H9 (cell line): ENCODE data around the gene NOL11. TPM values are rescaled to one million over a fixed set of nuclear protein-coding genes. Genes with fewer than 3 reads are reported as not detected.
A peak's percentile ranks its signal among the peaks of the same experiment; 100 is the strongest.

ENCODE experiments used
- DNase-seq: peaks from one replicate; pipeline ENCODE4 v3.0.0-alpha.2; 2017
- H2AFZ ChIP-seq: one replicate; pipeline ENCODE4 v1.6.1; 2013; ENCODE audit warnings: mild to moderate bottlenecking, low read length, control low read depth, moderate library complexity
- H2AK5ac ChIP-seq: 2 replicates; pipeline ENCODE4 v1.6.1; 2013; ENCODE audit warnings: low read length, control low read depth, mixed read lengths; ENCODE audit not compliant: insufficient read length
- H2BK120ac ChIP-seq: one replicate; pipeline ENCODE4 v1.6.1; 2013; ENCODE audit warnings: low read depth, mild to moderate bottlenecking, low read length, control low read depth, inconsistent platforms; ENCODE audit not compliant: poor library complexity, severe bottlenecking
- H2BK12ac ChIP-seq: 2 replicates; pipeline ENCODE4 v1.6.1; 2013; ENCODE audit warnings: low read length, control low read depth, mixed read lengths, low read depth; ENCODE audit not compliant: insufficient read length
- H2BK15ac ChIP-seq: 2 replicates; pipeline ENCODE4 v1.6.1; 2013; ENCODE audit warnings: low read depth, low read length, control low read depth
- H2BK20ac ChIP-seq: one replicate; pipeline ENCODE4 v1.6.1; 2013; ENCODE audit warnings: low read depth, mild to moderate bottlenecking, low read length, control low read depth, inconsistent platforms; ENCODE audit not compliant: poor library complexity, severe bottlenecking
- H2BK5ac ChIP-seq: 2 replicates; pipeline ENCODE4 v1.6.1; 2013; ENCODE audit warnings: low read length, control low read depth, mixed read lengths; ENCODE audit not compliant: insufficient read length
- H3K14ac ChIP-seq: 2 replicates; pipeline ENCODE4 v1.6.1; 2013; ENCODE audit warnings: low read length, control low read depth; ENCODE audit not compliant: insufficient read depth
- H3K18ac ChIP-seq: 2 replicates; pipeline ENCODE4 v1.6.1; 2013; ENCODE audit warnings: low read depth, mild to moderate bottlenecking, mixed read lengths, low read length, control low read depth; ENCODE audit not compliant: insufficient read length
- H3K23ac ChIP-seq: 2 replicates; pipeline ENCODE4 v1.6.1; 2013; ENCODE audit warnings: low read length, control low read depth, mixed read lengths, low read depth; ENCODE audit not compliant: insufficient read length
- H3K23me2 ChIP-seq: 2 replicates; pipeline ENCODE4 v1.6.1; 2013; ENCODE audit warnings: low read depth, mild to moderate bottlenecking, mixed read lengths, low read length, control low read depth; ENCODE audit not compliant: insufficient read length, poor library complexity, severe bottlenecking
- H3K27ac ChIP-seq: 2 replicates; pipeline ENCODE4 v1.5.1; 2013; ENCODE audit warnings: low read length, control low read depth, mixed read lengths, low read depth; ENCODE audit not compliant: insufficient read length
- H3K27me3 ChIP-seq: 2 replicates; pipeline ENCODE4 v1.6.1; 2013; ENCODE audit warnings: low read length, control low read depth, inconsistent platforms; ENCODE audit not compliant: insufficient read depth
- H3K4ac ChIP-seq: 2 replicates; pipeline ENCODE4 v1.6.1; 2013; ENCODE audit warnings: low read depth, mild to moderate bottlenecking, control low read depth, inconsistent platforms, low read length, moderate library complexity
- H3K4me1 ChIP-seq: 2 replicates; pipeline ENCODE4 v1.6.1; 2013; ENCODE audit warnings: low read length, control low read depth, inconsistent platforms; ENCODE audit not compliant: insufficient read depth
- H3K4me2 ChIP-seq: 2 replicates; pipeline ENCODE4 v1.6.1; 2013; ENCODE audit warnings: low read length, control low read depth, mixed read lengths; ENCODE audit not compliant: insufficient read length, insufficient read depth
- H3K56ac ChIP-seq: 2 replicates; pipeline ENCODE4 v1.6.1; 2013; ENCODE audit warnings: low read depth, mild to moderate bottlenecking, mixed read lengths, low read length, control low read depth; ENCODE audit not compliant: insufficient read length
- H3K79me1 ChIP-seq: 2 replicates; pipeline ENCODE4 v1.6.1; 2013; ENCODE audit warnings: low read depth, mild to moderate bottlenecking, moderate library complexity, low read length, control low read depth, inconsistent platforms; ENCODE audit not compliant: insufficient read depth, poor library complexity, severe bottlenecking
- H3K79me2 ChIP-seq: 2 replicates; pipeline ENCODE4 v1.6.1; 2013; ENCODE audit warnings: low read length, control low read depth, inconsistent platforms; ENCODE audit not compliant: insufficient read depth
- H3K9ac ChIP-seq: 2 replicates; pipeline ENCODE4 v1.6.1; 2013; ENCODE audit warnings: low read length, control low read depth, mixed read lengths; ENCODE audit not compliant: insufficient read length; ENCODE audit errors: extremely low read depth
- H3K9me3 ChIP-seq: one replicate; pipeline ENCODE4 v1.6.1; 2013; ENCODE audit warnings: low read depth, low read length, inconsistent platforms; ENCODE audit not compliant: control insufficient read depth
- H3T11ph ChIP-seq: one replicate; pipeline ENCODE4 v1.6.1; 2013; ENCODE audit warnings: mild to moderate bottlenecking, low read length, control low read depth, inconsistent platforms
- H4K20me1 ChIP-seq: one replicate; pipeline ENCODE4 v1.6.1; 2013; ENCODE audit not compliant: control insufficient read depth, insufficient read length, insufficient read depth
- H4K5ac ChIP-seq: 2 replicates; pipeline ENCODE4 v1.6.1; 2013; ENCODE audit warnings: low read depth, mild to moderate bottlenecking, mixed read lengths, low read length, control low read depth; ENCODE audit not compliant: insufficient read length
- H4K8ac ChIP-seq: replicated peaks from 2 replicates; pipeline ENCODE4 v1.6.1; 2013; ENCODE audit warnings: low read length, control low read depth, mixed read lengths, low read depth; ENCODE audit not compliant: insufficient read length
- H4K91ac ChIP-seq: 2 replicates; pipeline ENCODE4 v1.6.1; 2013; ENCODE audit warnings: low read depth, mild to moderate bottlenecking, moderate library complexity, mixed read lengths, low read length, control low read depth; ENCODE audit not compliant: insufficient read length
- H3K27ac Mint-ChIP-seq, 3 experiments: 2 replicates in 2 of 3; 3 replicates in 1 of 3; pipeline ENCODE4 v1.8.0; 2020 to 2021; ENCODE audit warnings: mixed read lengths in 3 of 3, mild to moderate bottlenecking in 1 of 3, moderate library complexity in 1 of 3
- H3K27me3 Mint-ChIP-seq: 2 replicates; pipeline ENCODE4 v1.8.0; 2021; ENCODE audit warnings: low read depth, mild to moderate bottlenecking, moderate library complexity, mixed read lengths
- H3K36me3 Mint-ChIP-seq, 3 experiments: 2 replicates in 2 of 3; 3 replicates in 1 of 3; pipeline ENCODE4 v1.8.0; 2020 to 2021; ENCODE audit warnings: low read depth in 3 of 3, mixed read lengths in 3 of 3; ENCODE audit not compliant: insufficient read depth in 1 of 3
- H3K4me1 Mint-ChIP-seq, 2 experiments: 2 replicates each; pipeline ENCODE4 v1.8.0; 2020; ENCODE audit warnings: mixed read lengths in 2 of 2
- H3K4me3 Mint-ChIP-seq, 2 experiments: 2 replicates in 1 of 2; 3 replicates in 1 of 2; pipeline ENCODE4 v1.8.0; 2020 to 2021; ENCODE audit warnings: mild to moderate bottlenecking in 2 of 2, mixed read lengths in 2 of 2, moderate library complexity in 1 of 2
- H3K9me3 Mint-ChIP-seq, 2 experiments: 2 replicates in 1 of 2; 3 replicates in 1 of 2; pipeline ENCODE4 v1.8.0; 2020; ENCODE audit warnings: mild to moderate bottlenecking in 2 of 2, mixed read lengths in 2 of 2, moderate library complexity in 1 of 2
- CTCF ChIP-seq: fragments of 200-600 bp; sonication (generic); conservative IDR thresholded peaks from 3 replicates; pipeline ENCODE4 v1.8.0; 2021; ENCODE audit warnings: antibody characterized with exemption, mild to moderate bottlenecking
- WGBS: extraction: QIAGEN DNeasy Blood & Tissue Kit; methylation state at CpG from one replicate; pipeline ENCODE4 v1.1.7; 2013; ENCODE audit warnings: missing lambda C conversion rate, low lambda C conversion rate, mixed read lengths; ENCODE audit not compliant: insufficient read length; ENCODE audit errors: extremely low coverage; 5-methylcytosine and 5-hydroxymethylcytosine counted together
- total RNA-seq: library from RNA; stranded (reverse); gene quantifications from 2 replicates; pipeline ENCODE4 v1.2.1, GENCODE V29; 2021

Gene NOL11
- total RNA-seq, 1 experiment from 2014 or later = 114 TPM

GRCh38 chr17:67700037-67700724, 17.6 kb upstream of the NOL11 start:
- no peak overlapping the region for H2AFZ ChIP-seq
- Mint-ChIP-seq H3K4me3 (no peak overlapping the region), H3K27ac (peak overlapping the region in 2 of 3 experiments; percentile 20 to 81; a peak in 3 of 7 replicates), H3K9me3 (no peaks in the 10 kb centered on the region), H3K27me3 (no peaks in the 10 kb centered on the region), H3K4me1 (peaks cover 13 to 15% of the 10 kb centered on the region in 2 experiments), H3K36me3 (no peaks in the 10 kb centered on the region)
- no peaks in the 10 kb centered on the region for H3K23me2 ChIP-seq
- no peak overlapping the region for H4K8ac ChIP-seq
- H2BK20ac ChIP-seq = no peak overlapping the region
- no peak overlapping the region for H3K18ac ChIP-seq
- no peak overlapping the region for H3T11ph ChIP-seq
- no peak overlapping the region for H3K9ac ChIP-seq
- H3K79me2 ChIP-seq = no peaks in the 10 kb centered on the region
- no peaks in the 10 kb centered on the region for H4K20me1 ChIP-seq
- H3K79me1 ChIP-seq = no peaks in the 10 kb centered on the region
- no peaks in the 10 kb centered on the region for H3K27me3 ChIP-seq
- no peak overlapping the region for H4K5ac ChIP-seq
- no peak for DNase-seq
- no peak overlapping the region for H3K23ac ChIP-seq
- H2BK15ac ChIP-seq = no peak overlapping the region
- H3K9me3 ChIP-seq = no peaks in the 10 kb centered on the region
- H2BK12ac ChIP-seq = no peak overlapping the region
- no peak overlapping the region for H3K4me2 ChIP-seq
- TF ChIP-seq CTCF = no peak
- H2AK5ac ChIP-seq = no peak overlapping the region
- no peak overlapping the region for H3K56ac ChIP-seq
- no peak overlapping the region for H2BK120ac ChIP-seq
- H3K14ac ChIP-seq = no peak overlapping the region
- H3K27ac ChIP-seq = no peak overlapping the region
- 0 out of 2 replicates have a peak, but pooled peaks cover 2% of the 10 kb centered on the region for H3K4me1 ChIP-seq
- H4K91ac ChIP-seq = no peak overlapping the region
- no peak overlapping the region for H2BK5ac ChIP-seq
- no CpG with 5 or more reads among the region's 5 CpGs for WGBS
- no peak overlapping the region for H3K4ac ChIP-seq
